Right cardiac atrium (tissue), 5 donors: ENCODE measurements around the gene TSHZ2. TPM values are rescaled to one million over a fixed set of nuclear protein-coding genes. Genes with fewer than 3 reads are reported as not detected.

ENCODE experiments used
- ATAC-seq, 2 donors: fragments of 200-7000 bp; cut with Tn5 transposase; one replicate each; pipeline versions ENCODE4 v1.8.0 to v1.9.1; 2020; ENCODE audit warnings: moderate library complexity in 2 of 2, mild to moderate bottlenecking in 1 of 2
- DNase-seq, 3 donors: peaks; one replicate each; pipeline ENCODE4 v3.0.0-alpha.2; 2020
- H3K27ac ChIP-seq: one replicate; pipeline ENCODE4 v1.5.1; 2013; ENCODE audit warnings: mild to moderate bottlenecking, low read length, control low read depth, moderate library complexity
- H3K27me3 ChIP-seq: one replicate; pipeline ENCODE4 v1.6.1; 2013; ENCODE audit not compliant: control insufficient read depth, insufficient read depth
- H3K4me1 ChIP-seq: one replicate; pipeline ENCODE4 v1.6.1; 2013; ENCODE audit warnings: low read length; ENCODE audit not compliant: control insufficient read depth, insufficient read depth
- H3K4me3 ChIP-seq: one replicate; pipeline ENCODE4 v1.5.1; 2013; ENCODE audit warnings: low read length, control low read depth
- H3K9me3 ChIP-seq: one replicate; pipeline ENCODE4 v1.6.1; 2013; ENCODE audit warnings: low read length; ENCODE audit not compliant: control insufficient read depth
- WGBS: extraction: QIAGEN DNeasy Blood & Tissue Kit; methylation state at CpG from one replicate; pipeline ENCODE4 v1.1.7; 2013; 5-methylcytosine and 5-hydroxymethylcytosine counted together
- intact Hi-C, 4 donors: fragments of 100-400 bp; cut with DNase I; formaldehyde crosslinking; loops; one replicate each; pipeline versions ENCODE4 v1.11.0 to v1.14.0; 2022 to 2023
- polyA plus RNA-seq: library from polyadenylated mRNA; stranded (reverse); fragments of 200-250 nt; gene quantifications from one replicate; pipeline ENCODE4 v1.2.3, GENCODE V29; 2013
- total RNA-seq, 4 donors: library from RNA; stranded (reverse); fragmentation: NEBNext Ultra II Directional; extraction: Animal tissue kit (Norgen Biotek cat#: 25700); gene quantifications; one replicate each; pipeline ENCODE4 v1.2.1, GENCODE V29; 2021
- donor health status: healthy with polysubstance abuse.
- donor health status: DM: no; HTN: yes; CAD: no.
- donor health status: DM: no; HTN: no; CAD: no.
- donor health status: DM: no; HTN: yes; CAD: no; lungs with severe emphysema.
- donor health status: DM: yes; HTN: yes; CAD: no.

TSHZ2 gene
- total and polyA plus RNA-seq, 5 donors, result 2.3 to 8.9 (median 6.9) TPM

- no peak overlapping the region for H3K27ac ChIP-seq
- no peak for DNase-seq
- intact Hi-C loops, result no loop called here
- H3K9me3 ChIP-seq, result no peaks in the 10 kb centered on the region
- H3K27me3 ChIP-seq, result no peaks in the 10 kb centered on the region
- no peaks in the 10 kb centered on the region for H3K4me1 ChIP-seq
- no peak overlapping the region for H3K4me3 ChIP-seq
- no peak for ATAC-seq
- WGBS, result 83% methylated on average over 12 of the region's 12 CpGs
Measured at GRCh38 chr20:53379014-53379832, 407.1 kb downstream of the TSHZ2 start.

- no peak overlapping the region for H3K27ac ChIP-seq
- H3K9me3 ChIP-seq, result no peaks in the 10 kb centered on the region
- no peak overlapping the region for H3K4me3 ChIP-seq
- DNase-seq (no peak), ATAC-seq (no peak)
- intact Hi-C loops, result no loop called here
- H3K4me1 ChIP-seq, result no peaks in the 10 kb centered on the region
- WGBS, result 50% methylated on average over 4 of the region's 4 CpGs
- H3K27me3 ChIP-seq, result no peaks in the 10 kb centered on the region
Measured at GRCh38 chr20:53379833-53380120, 407.6 kb downstream of the TSHZ2 start.

- Histone ChIP-seq H3K4me3 (no peak overlapping the region), H3K27ac (no peak overlapping the region), H3K4me1 (no peaks in the 10 kb centered on the region), H3K27me3 (no peaks in the 10 kb centered on the region), H3K9me3 (no peaks in the 10 kb centered on the region)
- ATAC-seq (no peak), DNase-seq (no peak)
- intact Hi-C loops, result no loop called here
- 86% methylated on average over 3 of the region's 3 CpGs for WGBS
Measured at GRCh38 chr20:53381568-53382262, 409.6 kb downstream of the TSHZ2 start.

DNA sequence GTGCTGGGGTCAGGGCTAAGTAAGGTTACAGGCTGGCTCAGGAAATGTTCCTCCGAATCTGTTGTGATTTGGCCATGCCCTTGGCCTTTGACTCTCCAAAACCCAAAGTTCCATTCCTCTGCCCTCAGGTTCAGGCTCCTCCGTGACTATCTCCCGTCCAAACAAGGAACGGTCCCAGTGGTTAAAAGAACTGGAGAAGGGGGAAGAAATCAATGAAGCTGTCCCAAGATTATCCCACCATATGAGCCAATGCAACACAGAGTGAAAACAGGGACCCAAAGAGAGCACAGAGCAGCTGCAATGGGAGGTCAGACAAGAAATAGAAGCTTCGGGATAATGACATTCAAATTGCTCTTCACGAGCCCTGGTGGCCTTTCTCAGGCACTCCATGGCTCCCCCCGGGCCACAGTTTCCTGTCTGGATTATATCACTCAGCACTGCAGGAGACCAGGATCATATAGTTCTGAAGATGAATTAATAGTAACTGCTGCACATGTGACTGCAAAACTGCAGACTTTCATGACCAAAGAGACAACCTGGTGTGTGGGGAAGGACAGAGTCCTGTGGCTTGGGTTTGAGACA is 410.2 kb downstream of the TSHZ2 start:
- intact Hi-C loops, result no loop called here
- H3K27me3 ChIP-seq, result no peaks in the 10 kb centered on the region
- no peak overlapping the region for H3K27ac ChIP-seq
- no peaks in the 10 kb centered on the region for H3K4me1 ChIP-seq
- 57% methylated on average over 7 of the region's 7 CpGs for WGBS
- no peak for DNase-seq
- no peak overlapping the region for H3K4me3 ChIP-seq
- no peaks in the 10 kb centered on the region for H3K9me3 ChIP-seq
- ATAC-seq, result no peak

DNA sequence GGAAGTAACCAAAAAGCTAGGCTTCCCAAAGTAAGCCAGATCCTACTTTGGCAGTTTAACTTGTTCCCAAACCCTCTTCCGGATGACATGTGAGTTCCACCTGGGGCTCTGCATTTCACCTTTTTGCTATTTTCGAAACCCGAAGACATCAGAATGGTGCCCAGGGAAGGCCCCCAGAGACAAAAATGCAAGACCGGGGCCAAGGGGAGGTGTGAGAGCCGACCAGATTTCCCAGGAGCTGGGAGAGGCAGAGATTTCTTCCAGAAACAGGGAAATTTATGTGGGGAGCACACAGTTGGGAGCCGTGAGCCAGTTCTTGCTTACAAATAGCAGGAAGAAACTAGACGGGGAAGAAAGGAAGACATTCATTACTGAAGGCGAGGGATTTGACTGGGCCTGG is 411.8 kb downstream of the TSHZ2 start:
- ATAC-seq, result no peak
- no peak for DNase-seq
- Histone ChIP-seq H3K4me3 (no peak overlapping the region), H3K27me3 (no peaks in the 10 kb centered on the region), H3K4me1 (no peaks in the 10 kb centered on the region), H3K9me3 (no peaks in the 10 kb centered on the region), H3K27ac (no peak overlapping the region)
- 65% methylated on average over 8 of the region's 8 CpGs for WGBS
- intact Hi-C loops, result no loop called here

GRCh38 chr20:53384392-53384791 is 412.2 kb downstream of the TSHZ2 start:
- Histone ChIP-seq H3K27ac (no peak overlapping the region), H3K4me1 (no peaks in the 10 kb centered on the region), H3K9me3 (no peaks in the 10 kb centered on the region), H3K4me3 (no peak overlapping the region), H3K27me3 (no peaks in the 10 kb centered on the region)
- intact Hi-C loops, result no loop called here
- DNase-seq, result no peak
- whole genome bisulfite sequencing, result 77% methylated on average over 3 of the region's 3 CpGs
- ATAC-seq, result no peak

DNA sequence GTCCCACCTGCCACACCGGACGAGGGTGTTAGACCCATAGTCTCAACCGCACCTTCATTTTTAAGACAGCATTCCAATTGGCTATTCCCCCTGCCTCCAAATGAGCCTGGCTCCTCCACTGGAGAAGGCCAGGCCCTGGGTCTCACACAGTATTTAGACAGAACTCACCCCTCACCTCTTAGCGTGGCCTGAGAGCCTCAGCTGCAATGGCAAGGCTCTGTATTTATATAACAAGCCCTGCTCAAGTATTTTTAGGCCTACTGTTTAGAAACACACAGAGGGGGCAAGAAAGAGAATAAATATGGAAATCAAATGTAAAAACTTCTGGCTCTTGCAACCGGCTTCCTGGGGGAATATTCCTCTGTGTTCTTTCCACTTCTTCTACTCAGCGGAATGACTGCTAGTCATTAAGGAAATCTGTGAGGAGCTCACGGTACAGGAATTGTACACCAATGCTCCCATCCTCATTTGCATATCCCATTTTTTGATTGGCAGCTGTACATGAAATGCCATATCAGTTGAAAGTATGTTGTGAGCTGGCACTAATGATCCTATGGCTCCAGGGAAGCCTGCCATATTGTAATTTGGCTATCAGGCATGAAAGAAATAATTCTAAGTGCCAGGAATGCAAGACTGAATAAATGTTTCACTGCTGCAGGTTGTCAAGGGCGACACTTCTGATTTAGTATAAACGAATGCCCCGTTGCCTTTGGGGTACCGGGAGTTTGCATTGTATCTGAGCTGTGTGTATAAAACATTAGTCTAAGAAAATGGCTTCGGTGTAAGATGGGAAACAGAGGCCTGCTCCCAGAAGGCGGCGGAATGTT is 414.0 kb downstream of the TSHZ2 start:
- DNase-seq (no peak), ATAC-seq (no peak)
- H3K9me3 ChIP-seq, result no peaks in the 10 kb centered on the region
- WGBS, result 83% methylated on average over 14 of the region's 14 CpGs
- no peaks in the 10 kb centered on the region for H3K27me3 ChIP-seq
- H3K27ac ChIP-seq, result no peak overlapping the region
- no peaks in the 10 kb centered on the region for H3K4me1 ChIP-seq
- intact Hi-C loops, result no loop called here
- H3K4me3 ChIP-seq, result no peak overlapping the region

DNA sequence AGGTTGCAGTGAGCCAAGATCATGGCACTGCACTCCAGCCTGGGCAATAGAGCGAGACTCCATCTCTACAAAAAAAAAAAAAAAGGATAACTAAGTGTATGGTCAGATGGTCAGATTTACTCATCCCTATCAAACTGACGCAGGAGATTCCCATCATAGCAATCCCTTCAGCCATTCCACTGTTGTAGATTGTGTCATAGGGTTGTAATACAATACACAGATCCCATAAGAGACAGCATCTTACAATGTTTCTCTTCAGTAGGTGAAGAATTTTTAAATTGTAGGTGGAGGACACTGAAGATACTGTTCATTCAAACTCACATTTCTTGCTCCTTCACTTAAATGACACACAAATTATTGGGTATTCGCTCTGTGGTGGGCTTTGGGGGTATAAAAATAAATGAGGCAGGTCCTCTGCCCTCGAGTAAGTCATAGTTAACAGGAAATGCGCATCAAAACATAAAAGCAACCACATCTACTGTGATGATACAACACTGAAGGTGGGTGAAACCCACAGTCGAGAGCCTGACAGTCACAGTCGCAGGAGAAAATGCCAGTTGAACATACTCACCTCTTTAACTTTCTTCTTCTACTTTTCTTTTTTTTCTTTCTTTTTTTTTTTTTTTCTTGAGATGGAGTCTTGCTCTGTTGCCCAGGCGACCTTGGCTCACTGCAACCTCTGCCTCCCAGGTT is 416.0 kb downstream of the TSHZ2 start:
- Histone ChIP-seq H3K27me3 (no peaks in the 10 kb centered on the region), H3K9me3 (no peaks in the 10 kb centered on the region), H3K27ac (no peak overlapping the region), H3K4me3 (no peak overlapping the region), H3K4me1 (no peaks in the 10 kb centered on the region)
- intact Hi-C loops, result no loop called here
- DNase-seq (no peak), ATAC-seq (no peak)
- 93% methylated on average over 8 of the region's 8 CpGs for WGBS

GRCh38 chr20:53389516-53390300 is 417.6 kb downstream of the TSHZ2 start:
- no peaks in the 10 kb centered on the region for H3K9me3 ChIP-seq
- no peaks in the 10 kb centered on the region for H3K27me3 ChIP-seq
- intact Hi-C loops, result no loop called here
- 86% methylated on average over 10 of the region's 10 CpGs for WGBS
- H3K4me1 ChIP-seq, result no peaks in the 10 kb centered on the region
- ATAC-seq (no peak), DNase-seq (no peak)
- no peak overlapping the region for H3K4me3 ChIP-seq
- H3K27ac ChIP-seq, result no peak overlapping the region

DNA sequence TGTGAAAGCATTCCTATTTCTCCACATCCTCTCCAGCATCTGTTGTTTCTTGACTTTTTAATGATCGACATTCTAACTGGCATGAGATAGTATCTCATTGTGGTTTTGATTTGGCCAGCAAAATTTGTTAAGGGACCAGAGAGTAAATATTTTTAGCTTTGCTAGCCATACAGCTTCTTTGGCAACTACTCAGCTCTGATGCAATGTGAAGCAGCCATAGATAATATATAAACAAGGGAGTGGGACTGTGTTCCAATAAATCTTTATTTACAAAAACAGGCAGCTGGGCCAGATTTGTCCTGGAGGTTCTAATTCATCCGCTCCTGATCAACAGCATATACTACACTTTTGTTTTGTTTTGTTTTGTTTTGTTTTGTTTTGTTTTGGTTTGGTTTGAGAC is 418.6 kb downstream of the TSHZ2 start:
- WGBS, result 95% methylated on average over 2 of the region's 2 CpGs
- Histone ChIP-seq H3K4me3 (no peak overlapping the region), H3K27me3 (no peaks in the 10 kb centered on the region), H3K9me3 (no peaks in the 10 kb centered on the region), H3K4me1 (no peaks in the 10 kb centered on the region), H3K27ac (no peak overlapping the region)
- intact Hi-C loops, result no loop called here
- no peak for DNase-seq
- ATAC-seq, result no peak
